ENCODE results near the gene KIF21A.

KIF21A gene

GRCh38 chr12:39405580-39405979 lies 37.3 kb downstream of the KIF21A start:
- Histone ChIP-seq H4K20me1 (ENCODE audit: insufficient read depth, low read length) (no peaks in the 10 kb centered on the region; the same call in 1 of the 2 replicates), H3K4me2 (ENCODE audit: low read depth, low read length) (no peak overlapping the region), H3K9ac (ENCODE audit: low read length) (no peak overlapping the region), H3K4me3 (ENCODE audit: low read length) (no peak overlapping the region), H3K36me3 (replicated peaks; ENCODE audit: insufficient read depth, low read length) (no peaks in the 10 kb centered on the region), H3K4me1 (ENCODE audit: low read length) (no peaks in the 10 kb centered on the region), H3K9me3 (replicated peaks; ENCODE audit: insufficient read depth, low read length) (no peaks in the 10 kb centered on the region), H2AFZ (ENCODE audit: low read length) (no peak overlapping the region), H3K79me2 (ENCODE audit: low read length) (0 out of 2 replicates have a peak, but pooled peaks cover 6% of the 10 kb centered on the region), H3K27me3 (replicated peaks; ENCODE audit: insufficient read depth, low read length) (no peaks in the 10 kb centered on the region), H3F3A (ENCODE audit: insufficient read depth, low read length) (no peaks in the 10 kb centered on the region), H3K27ac (ENCODE audit: low read length) (no peak overlapping the region), H3K9me2 (replicated peaks; ENCODE audit: insufficient read depth, low read length) (no peaks in the 10 kb centered on the region)
- TF ChIP-seq CTCF (IDR thresholded peaks at IDR 0.05; ENCODE audit: low read length) (no peak), EZH2phosphoT487 (IDR thresholded peaks at IDR 0.05; ENCODE audit: low read length) (no peak), EZH2 (optimal IDR thresholded peaks at IDR 0.05; ENCODE audit: low read depth, low read length) (no peak)
- no peak for DNase-seq

GRCh38 chr12:39404000-39404399 lies 38.9 kb downstream of the KIF21A start:
- Histone ChIP-seq H3K4me3 (ENCODE audit: low read length) (no peak overlapping the region), H3K27me3 (replicated peaks; ENCODE audit: insufficient read depth, low read length) (no peaks in the 10 kb centered on the region)

GRCh38 chr12:39403376-39403775 lies 39.5 kb downstream of the KIF21A start:
- Histone ChIP-seq H3K36me3 (replicated peaks; ENCODE audit: insufficient read depth, low read length) (no peaks in the 10 kb centered on the region), H3K27me3 (replicated peaks; ENCODE audit: insufficient read depth, low read length) (no peaks in the 10 kb centered on the region), H3K79me2 (ENCODE audit: low read length) (0 out of 2 replicates have a peak, but pooled peaks cover 11% of the 10 kb centered on the region), H3K4me3 (ENCODE audit: low read length) (no peak overlapping the region), H3F3A (ENCODE audit: insufficient read depth, low read length) (no peaks in the 10 kb centered on the region), H3K9me3 (replicated peaks; ENCODE audit: insufficient read depth, low read length) (no peaks in the 10 kb centered on the region), H3K4me1 (ENCODE audit: low read length) (no peaks in the 10 kb centered on the region), H3K4me2 (ENCODE audit: low read depth, low read length) (no peak overlapping the region), H2AFZ (ENCODE audit: low read length) (no peak overlapping the region), H3K27ac (ENCODE audit: low read length) (no peak overlapping the region), H3K9me2 (replicated peaks; ENCODE audit: insufficient read depth, low read length) (no peaks in the 10 kb centered on the region), H4K20me1 (ENCODE audit: insufficient read depth, low read length) (no peaks in the 10 kb centered on the region; the same call in 1 of the 2 replicates), H3K9ac (ENCODE audit: low read length) (no peak overlapping the region)
- DNase-seq = no peak
- no peak for TF ChIP-seq EZH2phosphoT487 (IDR thresholded peaks at IDR 0.05; ENCODE audit: low read length)
- TF ChIP-seq EZH2 (optimal IDR thresholded peaks at IDR 0.05; ENCODE audit: low read depth, low read length) = no peak
- no peak for TF ChIP-seq CTCF (IDR thresholded peaks at IDR 0.05; ENCODE audit: low read length)

More at GRCh38 chr12:39404000-39404399, 38.9 kb downstream of the KIF21A start:
- Histone ChIP-seq H3K9me2 (replicated peaks; ENCODE audit: insufficient read depth, low read length) (no peaks in the 10 kb centered on the region), H3K4me1 (ENCODE audit: low read length) (no peaks in the 10 kb centered on the region), H3F3A (ENCODE audit: insufficient read depth, low read length) (no peaks in the 10 kb centered on the region), H4K20me1 (ENCODE audit: insufficient read depth, low read length) (no peaks in the 10 kb centered on the region; the same call in 1 of the 2 replicates), H3K9ac (ENCODE audit: low read length) (no peak overlapping the region), H3K79me2 (ENCODE audit: low read length) (0 out of 2 replicates have a peak, but pooled peaks cover 11% of the 10 kb centered on the region), H3K9me3 (replicated peaks; ENCODE audit: insufficient read depth, low read length) (no peaks in the 10 kb centered on the region), H3K36me3 (replicated peaks; ENCODE audit: insufficient read depth, low read length) (no peaks in the 10 kb centered on the region), H3K4me2 (ENCODE audit: low read depth, low read length) (no peak overlapping the region), H2AFZ (ENCODE audit: low read length) (no peak overlapping the region), H3K27ac (ENCODE audit: low read length) (no peak overlapping the region)
- no peak for TF ChIP-seq CTCF (IDR thresholded peaks at IDR 0.05; ENCODE audit: low read length)
- no peak for TF ChIP-seq EZH2phosphoT487 (IDR thresholded peaks at IDR 0.05; ENCODE audit: low read length)
- no peak for TF ChIP-seq EZH2 (optimal IDR thresholded peaks at IDR 0.05; ENCODE audit: low read depth, low read length)
- no peak for DNase-seq

All from MM.1S (cell line).